ENCODE measurements around the gene RMI1.
A peak's percentile ranks its signal among the peaks of the same experiment; 100 is the strongest.

Gene RMI1

DNA sequence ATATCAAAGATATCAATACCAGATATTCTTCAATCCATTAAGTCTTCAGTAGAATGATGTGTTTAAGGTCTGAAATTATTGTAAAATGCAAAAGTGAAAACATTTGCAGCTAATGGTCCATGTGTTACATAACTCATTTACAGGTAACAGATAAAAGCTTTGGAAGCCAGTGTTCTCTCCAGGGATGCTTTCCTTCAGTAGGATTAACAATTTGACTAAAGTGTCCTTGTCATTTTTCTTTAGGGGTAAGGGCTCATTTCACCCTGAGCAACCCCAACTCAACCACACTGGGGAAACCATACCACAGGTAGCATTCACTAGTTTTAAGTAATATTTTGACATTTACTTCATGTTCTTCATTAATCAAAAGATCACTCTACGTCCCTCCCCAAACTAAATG, 13.5 kb upstream of the RMI1 start:
- DNase-seq (ENCODE audit: low read depth in 2 of 2): no peak

DNA sequence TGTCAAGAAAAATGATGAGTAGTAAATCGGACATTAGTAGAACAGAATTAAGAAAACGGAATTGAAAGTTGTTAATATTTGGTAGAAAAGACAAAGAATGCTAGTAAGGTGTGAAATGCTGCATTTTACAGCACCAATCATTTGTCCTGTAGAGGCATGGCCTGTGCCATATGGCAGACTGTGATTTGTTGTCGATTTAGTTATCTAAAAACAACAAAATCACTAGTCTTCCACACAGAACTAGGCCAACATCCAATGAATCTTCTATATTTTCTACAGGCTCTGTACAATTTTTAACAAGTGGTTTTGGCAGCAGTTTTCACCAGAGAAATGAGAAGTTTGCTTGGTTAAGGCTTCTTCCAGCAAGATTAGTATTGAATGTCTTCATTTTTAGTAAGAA, 11.0 kb upstream of the RMI1 start:
- DNase-seq (ENCODE audit: low read depth in 2 of 2): no peak

DNA sequence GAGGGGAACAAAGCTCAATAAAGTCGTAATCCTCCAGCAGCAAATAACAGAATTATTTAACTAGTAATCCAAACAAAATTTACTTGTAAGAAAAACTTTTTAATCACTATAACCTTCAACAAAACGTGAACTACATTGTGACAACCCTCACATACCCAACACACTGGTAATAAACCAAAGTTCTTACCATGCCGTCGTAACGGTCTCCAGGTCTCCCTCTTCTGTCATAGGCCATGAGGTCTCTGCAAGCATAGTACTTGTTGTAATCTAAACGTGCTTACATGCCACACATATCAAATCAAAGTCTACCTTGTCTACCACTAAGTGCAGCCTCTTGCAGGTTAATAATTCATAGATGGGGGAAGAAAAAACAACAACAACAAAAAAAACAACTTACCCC, 9.1 kb upstream of the RMI1 start:
- DNase-seq (ENCODE audit: low read depth in 2 of 2): no peak

DNA sequence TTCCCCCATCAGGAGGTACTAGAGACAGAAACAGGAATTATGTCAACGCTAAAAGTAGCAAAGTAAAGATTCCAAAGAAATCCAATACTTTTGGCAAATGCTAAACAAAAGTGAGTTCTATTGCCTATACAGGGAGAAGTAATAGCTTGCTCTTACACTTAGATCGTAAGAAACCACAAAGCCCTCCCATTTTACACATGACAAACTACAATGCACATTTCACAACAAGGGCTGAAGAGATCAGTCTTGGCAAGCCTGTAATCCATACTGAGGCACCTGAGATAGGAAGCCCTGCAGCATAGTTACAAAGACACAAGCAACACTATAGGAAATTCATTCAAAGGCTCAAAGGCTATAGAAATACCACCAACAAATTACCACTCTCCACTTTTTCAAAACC, 8.3 kb upstream of the RMI1 start:
- DNase-seq (ENCODE audit: low read depth in 2 of 2): no peak

DNA sequence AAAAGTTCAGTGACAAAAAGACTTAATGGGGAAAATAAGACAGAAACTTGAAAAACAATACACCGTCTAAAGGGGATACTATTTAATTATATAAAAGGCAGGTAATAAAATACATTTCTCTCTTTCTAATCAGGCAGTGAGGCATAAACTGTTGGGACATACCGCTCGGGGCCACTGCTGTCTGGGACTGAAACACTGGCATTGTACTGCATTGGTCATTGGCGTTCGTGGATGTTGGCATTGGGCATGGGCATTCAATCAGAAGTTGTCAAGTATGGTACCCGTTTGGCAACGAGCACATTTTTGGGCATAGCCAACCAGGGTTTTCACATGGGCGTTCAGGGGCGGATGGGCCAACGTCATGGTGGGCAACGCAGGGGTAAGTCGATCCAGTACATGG, 5.3 kb upstream of the RMI1 start:
- DNase-seq (ENCODE audit: low read depth in 2 of 2): no peak

DNA sequence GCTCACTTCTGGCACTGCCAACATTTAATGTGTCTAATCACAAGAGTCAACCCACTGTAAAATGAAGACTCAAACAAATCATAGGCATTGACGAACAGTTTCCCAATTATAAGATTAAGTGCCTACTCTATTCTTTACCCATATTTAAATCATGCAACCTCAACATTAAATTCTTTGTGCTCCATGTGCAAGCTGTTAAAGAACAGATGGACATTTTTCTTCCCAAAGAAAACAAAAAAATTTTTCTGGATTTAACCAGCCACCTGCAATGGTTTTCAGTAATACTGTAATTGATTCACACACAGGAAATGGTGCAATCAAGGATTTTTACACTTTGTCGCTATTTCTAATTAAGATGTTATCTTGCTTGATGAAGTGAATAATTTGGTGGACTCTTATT, 4.2 kb upstream of the RMI1 start:
- no peak for DNase-seq (ENCODE audit: low read depth in 2 of 2)

DNA sequence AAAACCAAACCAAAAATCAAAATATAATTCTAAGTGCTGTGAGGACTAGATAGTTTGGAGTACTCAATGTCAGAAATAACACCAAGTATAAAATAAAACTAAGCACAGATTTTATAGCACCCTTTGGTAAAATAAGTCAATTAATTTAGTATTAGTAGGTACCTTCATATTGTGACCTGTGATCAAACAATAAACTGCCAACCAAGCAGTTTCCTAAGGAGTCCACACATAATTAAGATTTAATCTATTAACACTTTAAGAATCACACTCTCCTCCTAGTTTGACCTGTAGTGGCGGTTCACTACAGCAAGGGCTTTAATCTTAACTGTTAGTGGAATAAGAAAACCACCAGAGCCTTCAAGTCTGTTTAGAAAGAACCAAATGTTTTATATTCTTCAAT, 3.4 kb upstream of the RMI1 start:
- DNase-seq (ENCODE audit: low read depth in 2 of 2): no peak

DNA sequence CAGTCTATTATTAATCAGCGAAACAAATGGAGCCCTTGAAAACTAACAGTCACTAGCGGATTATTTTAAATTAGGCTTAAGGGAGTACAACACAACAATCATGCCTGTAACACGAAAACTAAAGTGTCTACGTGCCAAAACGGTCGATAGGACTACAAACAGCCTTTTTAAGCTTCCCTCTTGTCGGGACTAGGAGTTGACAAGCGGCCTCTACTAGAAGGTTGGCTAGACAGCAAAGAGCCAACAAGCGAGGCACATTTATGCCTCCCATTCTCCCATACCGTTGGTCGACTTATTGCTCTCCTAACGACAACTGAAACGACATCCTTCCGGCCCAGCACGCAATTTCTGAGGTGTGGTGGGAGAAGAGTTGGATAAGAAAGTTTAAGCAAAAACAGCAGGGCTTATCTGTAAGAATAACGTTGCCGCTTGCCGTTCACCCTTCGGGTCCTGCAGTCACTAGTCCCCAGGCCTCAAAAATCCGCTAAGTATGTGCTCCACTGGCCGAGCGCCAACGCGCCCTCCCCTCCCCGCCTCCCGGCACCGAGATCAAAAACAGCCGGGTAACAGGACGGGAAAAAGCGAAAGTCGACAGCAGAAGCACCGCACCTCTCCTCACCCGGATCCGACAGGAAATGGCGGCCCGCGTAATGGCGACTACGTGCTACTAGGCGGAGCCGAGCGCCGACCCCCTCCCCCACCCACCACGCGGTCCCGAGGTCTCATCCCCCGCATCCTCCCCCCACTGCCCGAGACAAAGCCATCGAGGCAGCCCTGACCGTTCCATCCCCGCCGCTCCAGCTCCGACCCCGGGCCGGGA, 1.4 kb upstream of the RMI1 start:
- DNase-seq (ENCODE audit: low read depth in 2 of 2): peak; percentile 79 to 80

DNA sequence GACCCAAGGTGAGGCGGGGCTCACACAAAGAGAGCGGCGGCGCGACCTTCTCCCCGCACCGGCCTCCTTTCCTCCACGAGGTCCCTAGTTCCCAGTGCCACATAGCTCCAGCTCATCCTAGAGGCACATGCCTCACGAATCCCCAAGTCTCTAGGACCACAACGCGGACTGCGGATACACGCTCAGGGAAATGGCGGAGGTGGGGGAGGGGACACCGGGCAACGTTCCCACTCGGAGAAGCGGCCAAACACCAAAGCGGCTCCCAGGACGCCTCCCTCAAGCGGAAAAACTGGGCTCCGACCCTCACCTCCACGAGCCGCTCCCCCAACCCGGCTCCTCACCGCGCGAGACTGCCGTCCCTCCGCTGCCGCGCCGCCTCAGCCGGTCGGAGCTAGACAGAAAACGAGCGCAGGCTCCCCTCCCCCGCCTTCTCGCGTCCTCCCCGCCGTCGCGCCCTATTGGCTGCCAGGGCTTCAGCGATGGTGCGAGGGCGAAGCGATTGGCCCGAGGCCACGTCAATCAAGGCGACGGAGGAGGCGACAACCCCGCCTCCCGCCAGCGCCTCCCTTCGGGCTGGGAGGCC, 702 bp upstream of the RMI1 start, which contains the start of gene HNRNPK:
TSS of gene HNRNPK (minus strand) at position 404 of the 583 bp plus-strand sequence. CDS start 1,963 bp downstream, outside the sequence.
- peak; percentile 96 to 97 for DNase-seq (ENCODE audit: low read depth in 2 of 2)

DNA sequence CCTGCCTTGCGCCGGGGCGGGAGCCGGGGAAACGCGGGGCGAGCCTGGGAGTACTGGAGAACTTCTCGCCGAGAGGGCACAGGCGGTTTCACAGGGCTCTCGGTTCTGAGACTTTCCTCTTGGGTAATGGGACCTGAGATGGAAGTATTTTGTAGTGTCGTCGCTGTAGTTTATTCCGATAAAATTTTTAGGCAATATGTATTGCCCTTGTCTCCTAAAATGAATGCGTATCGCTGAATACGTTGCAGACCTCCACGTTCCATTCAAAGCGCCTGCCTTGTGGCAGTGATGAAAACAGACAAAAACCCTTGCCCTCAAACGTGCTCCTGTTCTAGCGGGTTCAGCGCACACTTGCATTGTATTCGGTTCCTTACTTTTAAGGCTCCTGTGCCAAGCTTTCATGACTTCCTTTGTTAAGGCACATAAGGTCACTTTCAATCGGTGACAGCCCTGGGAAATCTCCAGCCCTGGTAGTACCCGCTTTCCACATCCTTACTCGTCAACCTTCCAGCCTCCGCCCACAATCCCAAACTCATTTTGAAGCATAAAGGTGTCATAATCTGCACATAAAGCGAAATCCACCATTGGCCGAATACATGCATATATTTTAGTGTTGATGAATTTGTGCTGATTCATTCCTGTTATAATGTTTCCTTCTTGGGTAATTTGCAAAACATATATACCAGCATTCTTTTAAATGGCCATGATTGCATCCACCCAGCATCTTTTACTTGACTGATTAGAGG, 694 bp downstream of the RMI1 start:
- DNase-seq (ENCODE audit: low read depth in 2 of 2): no peak

DNA sequence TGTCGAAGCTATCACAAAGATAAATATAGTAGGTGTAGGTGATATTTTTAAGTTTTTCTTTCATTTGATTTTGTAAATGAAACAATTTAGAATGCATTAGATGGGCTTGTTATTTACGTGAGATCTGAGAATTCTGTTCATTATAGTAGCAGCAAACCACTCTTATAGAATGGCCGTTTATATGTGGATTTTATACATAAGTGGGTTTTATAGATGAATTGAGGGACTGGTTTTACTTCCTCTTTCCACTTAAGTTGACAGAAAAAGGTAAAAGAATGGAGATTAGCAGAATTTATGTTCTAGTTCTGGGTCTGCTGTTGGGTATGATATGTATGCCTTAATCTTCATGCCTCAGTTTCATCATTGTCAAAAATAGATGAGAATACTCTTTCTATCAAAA, 5.6 kb downstream of the RMI1 start:
- DNase-seq (ENCODE audit: low read depth in 2 of 2): no peak

DNA sequence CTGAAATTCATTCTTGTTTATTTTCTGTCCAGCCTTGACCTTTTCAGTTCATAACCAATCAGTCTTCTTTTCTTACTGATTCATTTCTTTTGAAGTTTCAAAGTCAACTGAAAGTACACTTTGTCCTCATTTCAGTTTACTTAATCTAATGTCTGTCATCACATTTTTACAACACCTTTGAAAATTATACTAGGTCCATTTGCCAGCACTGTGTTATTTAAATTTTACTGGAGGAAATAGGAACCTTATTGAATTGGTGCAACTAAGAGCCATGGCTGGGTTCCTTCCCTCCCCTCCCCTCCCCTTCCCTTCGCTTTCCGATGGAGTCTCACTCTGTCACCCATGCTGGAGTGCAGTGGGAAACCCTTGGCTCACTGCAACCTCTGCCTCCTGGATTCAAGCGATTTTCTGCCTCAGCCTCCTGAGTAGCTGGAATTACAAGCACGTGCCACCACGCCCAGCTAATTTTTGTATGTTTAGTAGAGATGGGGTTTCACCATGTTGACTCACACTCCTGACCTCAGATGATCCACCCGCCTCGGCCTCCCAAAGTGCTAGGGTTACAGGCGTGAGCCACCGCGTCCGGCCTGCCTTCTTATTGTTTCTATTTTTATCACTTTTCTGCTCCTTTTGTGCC, 6.3 kb downstream of the RMI1 start:
- no peak for DNase-seq (ENCODE audit: low read depth in 2 of 2)

DNA sequence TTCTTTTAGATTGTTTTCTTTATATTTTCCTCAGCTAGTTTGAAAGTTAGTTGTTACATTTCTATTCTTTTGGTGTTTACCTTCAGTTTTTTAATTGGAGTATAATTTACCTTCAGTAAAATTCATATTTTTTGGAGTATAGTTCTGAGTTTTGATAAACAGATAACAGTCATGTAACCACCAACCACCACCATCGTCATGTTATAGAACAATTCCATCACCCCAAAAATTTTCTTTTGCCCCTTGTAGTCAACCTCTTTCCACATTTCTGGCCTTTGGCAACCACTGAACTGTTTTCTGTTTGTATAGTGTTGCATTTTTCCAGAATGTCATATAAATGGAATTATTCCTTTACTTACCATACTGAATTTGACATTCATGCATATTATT, 6.8 kb downstream of the RMI1 start:
- no peak for DNase-seq (ENCODE audit: low read depth in 2 of 2)

DNA sequence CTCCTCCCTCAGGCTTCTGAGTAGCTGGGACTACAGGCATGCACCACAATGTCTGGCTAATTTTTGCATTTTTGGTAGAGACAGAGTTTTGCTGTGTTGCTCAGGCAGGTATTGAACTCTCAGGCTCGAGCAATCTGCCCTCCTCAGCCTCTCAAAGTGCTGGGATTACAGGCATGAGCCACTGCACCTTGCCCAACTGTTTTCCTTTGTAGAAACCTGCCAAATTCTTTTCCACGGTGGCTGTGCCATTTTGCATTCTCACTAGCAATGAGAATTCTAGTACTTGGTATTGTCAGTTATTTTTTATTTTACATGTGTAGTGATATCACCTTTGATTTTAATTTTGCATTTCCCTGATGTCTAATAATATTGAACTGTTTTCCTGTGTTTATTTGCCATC, 7.8 kb downstream of the RMI1 start:
- no peak for DNase-seq (ENCODE audit: low read depth in 2 of 2)

DNA sequence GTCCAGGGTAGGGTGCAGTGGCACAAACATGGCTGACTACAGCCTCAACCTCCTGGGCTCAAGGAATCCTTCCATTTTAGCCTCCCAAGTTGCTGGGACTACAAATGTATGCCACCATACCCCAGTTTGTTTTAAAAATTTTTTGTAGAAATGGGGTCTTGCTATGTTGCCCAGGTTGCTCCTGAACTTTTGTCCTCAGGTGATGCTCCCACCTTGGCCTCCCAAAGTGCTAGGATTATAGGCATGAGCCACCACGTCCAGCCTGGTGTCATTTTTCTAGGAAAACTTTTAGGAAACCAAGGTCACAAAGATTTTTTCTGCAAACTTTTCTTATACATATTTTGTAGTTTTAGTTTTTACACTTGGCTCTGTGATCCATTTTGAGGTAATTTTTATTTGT, 10.8 kb downstream of the RMI1 start:
- no peak for DNase-seq (ENCODE audit: low read depth in 2 of 2)

DNA sequence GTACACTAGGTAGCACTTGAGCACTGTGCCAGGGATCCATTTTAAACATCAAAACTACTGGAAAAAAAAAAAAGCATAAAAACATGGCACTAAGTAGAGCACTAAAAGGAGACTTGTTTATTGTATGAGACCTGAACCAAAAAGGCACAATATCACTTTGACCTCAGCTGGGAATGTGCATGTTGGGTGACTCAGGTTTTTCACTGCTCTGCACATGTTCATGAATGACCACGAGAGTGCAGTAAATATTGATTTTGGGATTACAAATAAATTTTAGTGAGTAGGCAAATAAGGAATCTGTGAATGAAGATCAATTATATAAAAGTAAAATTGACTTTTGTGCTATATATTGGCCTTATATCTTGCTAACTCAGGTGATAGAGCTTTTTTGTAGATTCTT, 11.8 kb downstream of the RMI1 start:
- no peak for DNase-seq (ENCODE audit: low read depth in 2 of 2)

DNA sequence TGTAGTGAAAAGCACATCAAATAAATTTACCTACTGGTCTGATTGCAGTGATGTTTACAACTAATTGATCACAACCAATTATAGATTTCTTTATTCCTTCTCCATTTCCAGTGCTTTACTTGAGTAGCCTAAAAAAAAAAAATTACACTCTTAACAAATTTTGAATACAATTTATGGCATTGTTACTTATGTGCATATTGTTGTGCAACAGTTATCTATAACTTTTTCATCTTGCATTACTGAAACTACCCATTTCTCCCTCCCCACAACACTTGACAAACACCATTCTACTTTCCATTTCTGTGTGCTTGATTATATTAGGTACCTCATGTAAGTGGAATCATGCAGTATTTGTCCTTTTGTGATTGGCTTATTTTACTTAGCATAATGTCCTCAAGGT, 12.3 kb downstream of the RMI1 start:
- no peak for DNase-seq (ENCODE audit: low read depth in 2 of 2)

DNA sequence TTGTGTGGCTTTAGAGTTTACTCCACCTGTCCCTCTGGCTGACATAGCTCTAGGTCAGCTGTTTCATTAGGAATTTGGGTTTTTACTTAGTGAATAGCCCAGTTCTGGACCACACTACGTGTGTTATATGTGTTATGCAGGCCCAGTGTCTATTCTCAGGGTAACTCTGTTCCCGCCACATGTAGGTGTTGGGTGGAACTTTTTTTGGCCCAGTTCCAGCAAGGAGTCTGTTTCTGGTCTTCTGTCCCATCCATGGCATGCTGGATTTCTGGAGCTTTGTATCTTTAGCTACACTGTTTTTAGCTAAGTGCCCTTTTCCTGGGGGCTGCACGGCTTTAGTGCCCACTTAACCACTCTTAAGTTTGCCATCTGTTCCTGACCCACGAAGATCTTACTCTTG, 15.5 kb downstream of the RMI1 start:
- DNase-seq (ENCODE audit: low read depth in 2 of 2): no peak

DNA sequence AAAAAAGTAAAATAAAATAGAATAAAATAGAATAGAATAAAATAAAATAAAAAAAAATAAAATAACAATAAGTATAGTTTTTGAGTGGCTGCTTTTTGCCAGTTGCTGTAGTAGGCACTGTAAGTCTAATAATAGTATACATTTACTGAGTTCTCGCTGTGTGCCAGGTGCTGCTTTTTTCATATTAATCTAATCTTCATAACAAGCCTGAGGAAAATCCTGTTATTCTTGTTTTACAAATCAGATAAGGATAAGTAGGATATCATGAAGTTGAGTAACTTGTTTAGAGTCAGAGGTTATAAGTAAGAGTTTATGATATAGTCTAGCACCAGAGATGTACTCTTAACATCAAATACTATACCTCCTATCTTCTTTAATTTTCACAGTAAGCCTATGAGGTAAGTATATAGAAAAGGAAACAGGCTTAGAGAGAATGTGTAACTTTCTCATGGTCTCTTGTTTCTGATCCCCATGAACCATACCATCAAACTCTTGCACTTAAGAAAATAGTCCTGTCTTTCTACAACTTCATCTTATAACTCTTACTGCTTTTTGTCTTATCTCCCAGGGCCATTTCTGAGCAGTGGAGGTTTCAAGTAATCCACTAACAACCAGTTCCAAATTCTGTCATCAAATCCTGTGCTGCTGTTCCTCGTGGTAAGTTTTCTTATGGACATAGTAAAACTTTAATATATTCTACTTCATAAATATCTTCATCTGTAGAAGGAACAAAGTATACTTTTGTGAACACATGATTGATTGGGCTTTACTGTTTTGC, 18.7 kb downstream of the RMI1 start:
- no peak for DNase-seq (ENCODE audit: low read depth in 2 of 2)

DNA sequence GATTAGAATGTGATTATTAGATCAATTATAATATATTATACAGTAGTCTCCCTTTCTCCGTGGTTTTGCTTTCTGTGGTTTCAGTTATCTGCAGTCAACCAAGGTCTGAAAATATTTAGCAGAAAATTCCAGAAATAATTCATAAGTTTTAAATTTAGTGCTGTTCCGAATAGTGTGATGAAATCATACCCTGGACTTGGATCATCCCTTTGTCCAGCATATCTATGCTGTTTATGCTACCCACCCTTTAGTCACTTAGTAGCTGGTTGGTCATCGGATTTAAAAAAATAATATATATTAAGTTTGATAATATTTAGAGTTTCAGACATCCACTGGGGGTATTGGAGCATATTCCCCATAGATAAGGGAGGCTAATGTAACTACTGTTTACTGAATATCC, 19.6 kb downstream of the RMI1 start:
- no peak for DNase-seq (ENCODE audit: low read depth in 2 of 2)

DNA sequence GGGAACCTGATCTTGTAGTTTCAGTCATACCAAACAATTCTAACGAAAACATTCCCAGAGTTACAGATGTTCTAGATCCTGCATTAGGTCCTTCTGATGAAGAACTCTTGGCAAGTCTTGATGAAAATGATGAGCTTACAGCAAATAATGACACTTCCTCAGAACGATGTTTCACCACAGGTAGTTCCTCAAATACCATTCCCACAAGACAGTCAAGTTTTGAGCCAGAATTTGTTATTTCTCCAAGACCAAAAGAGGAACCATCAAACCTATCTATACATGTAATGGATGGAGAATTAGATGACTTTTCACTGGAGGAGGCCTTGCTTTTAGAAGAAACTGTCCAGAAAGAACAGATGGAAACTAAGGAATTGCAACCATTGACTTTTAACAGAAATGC, 21.0 kb downstream of the RMI1 start:
- DNase-seq (ENCODE audit: low read depth in 2 of 2): no peak

DNA sequence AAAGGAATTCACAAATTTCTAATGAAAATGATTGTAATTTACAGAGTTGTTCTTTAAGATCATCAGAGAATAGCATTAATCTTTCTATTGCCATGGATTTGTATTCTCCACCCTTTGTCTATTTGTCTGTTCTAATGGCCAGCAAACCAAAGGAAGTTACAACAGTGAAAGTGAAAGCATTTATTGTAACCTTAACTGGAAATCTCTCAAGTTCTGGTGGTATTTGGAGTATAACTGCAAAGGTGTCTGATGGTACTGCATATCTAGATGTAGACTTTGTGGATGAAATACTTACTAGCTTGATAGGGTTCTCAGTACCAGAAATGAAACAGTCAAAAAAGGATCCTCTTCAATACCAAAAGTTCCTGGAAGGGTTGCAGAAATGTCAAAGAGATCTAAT, 21.7 kb downstream of the RMI1 start:
- no peak for DNase-seq (ENCODE audit: low read depth in 2 of 2)

All from stimulated activated CD8-positive, alpha-beta memory T cell treated with anti-CD3 and anti-CD28 coated beads, Interleukin-15, amount 100 ng/mL, for 48 hours (primary cell).